GM19467 (cell line): ENCODE results near the gene FIS1.
"Not testable (repeated sequence)": the region's sequence is repeated elsewhere in the genome, so short reads cannot be mapped to it uniquely, and the experiment has no call there.

Experiments
- ATAC-seq: cut with Tn5 transposase; IDR thresholded peaks from one replicate; pipeline ENCODE4 v1.9.1; 2021; ENCODE audit warnings: mild to moderate bottlenecking, moderate library complexity; ENCODE audit not compliant: unreplicated experiment

FIS1 gene

DNA sequence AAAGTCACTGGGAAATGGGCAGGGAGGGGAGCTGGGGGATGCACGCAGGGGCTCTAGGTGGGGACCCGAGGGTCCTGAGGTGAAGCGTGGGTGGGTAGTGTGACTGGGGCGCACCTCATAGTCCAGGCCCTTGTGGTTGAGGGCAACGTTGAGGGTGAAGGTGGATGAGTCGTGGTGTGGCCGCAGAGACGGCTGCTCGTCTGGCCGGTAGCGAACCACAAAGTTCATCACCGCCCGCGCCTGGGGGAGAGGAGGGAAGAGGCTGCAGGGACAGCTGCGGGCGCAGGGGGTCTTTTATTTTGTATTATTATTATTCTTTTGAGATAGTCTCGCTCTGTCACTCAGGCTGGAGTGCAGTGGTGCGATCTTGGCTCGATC, 38.2 kb downstream of the FIS1 start:
- ATAC-seq, result no peak

GRCh38 chr7:101205901-101206664, 38.8 kb downstream of the FIS1 start:
- ATAC-seq, result no peak

DNA sequence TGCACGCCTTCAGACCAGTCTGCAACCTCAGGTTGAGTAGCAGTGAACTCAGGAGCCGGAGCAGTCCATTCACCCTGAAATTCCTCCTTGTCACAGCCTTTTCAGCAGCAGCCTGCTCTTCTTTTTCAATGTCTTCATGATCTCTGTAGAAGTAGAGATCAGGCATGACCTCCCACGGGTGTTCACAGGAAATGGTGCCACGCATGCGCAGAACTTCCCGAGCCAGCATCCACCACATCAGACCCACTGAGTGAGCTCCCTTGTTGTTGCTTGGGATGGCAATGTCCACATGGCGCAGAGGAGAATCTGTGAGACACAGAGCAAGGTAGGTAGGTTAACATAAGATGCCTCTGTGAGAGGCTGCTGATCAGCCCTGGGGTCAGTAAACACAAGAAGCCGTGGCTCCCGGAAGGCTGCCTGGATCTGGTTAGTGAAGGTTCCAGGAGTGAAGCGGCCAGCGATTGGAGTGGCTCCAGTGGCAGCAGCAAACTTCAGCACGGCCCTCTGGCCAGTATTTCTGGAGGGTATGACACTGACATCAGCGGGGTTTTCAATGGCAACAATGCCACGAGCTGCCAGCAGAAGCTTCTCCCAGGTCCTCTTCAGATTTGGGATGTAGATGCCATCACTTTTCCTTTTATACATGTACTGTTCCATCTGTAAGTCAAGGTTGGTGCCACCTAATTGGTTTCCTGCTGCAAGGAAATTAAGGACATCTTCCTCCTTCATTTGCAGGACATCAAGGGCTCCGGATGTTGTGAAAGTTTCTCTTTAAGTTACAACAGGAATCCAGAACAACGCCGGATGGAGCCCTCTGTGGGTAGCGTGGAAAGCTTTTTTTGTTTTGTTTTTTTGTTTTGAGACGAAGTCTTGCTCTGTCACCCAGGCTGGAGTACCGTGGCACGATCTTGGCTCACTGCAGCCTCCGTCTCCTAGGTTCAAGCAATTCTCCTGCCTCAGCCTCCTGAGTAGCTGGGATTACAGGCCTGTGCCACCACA, 40.8 kb downstream of the FIS1 start:
- not testable (repeated sequence) for ATAC-seq

- ATAC-seq, result no peak
These were observed 42.3 kb downstream of the FIS1 start for GRCh38 chr7:101202603-101202918.

GRCh38 chr7:101201695-101202602, 42.9 kb downstream of the FIS1 start:
- no peak for ATAC-seq

- no peak for ATAC-seq
These were observed 43.9 kb downstream of the FIS1 start, which contains the start of gene MOGAT3 for GRCh38 chr7:101200862-101201599. MOGAT3 (minus strand) TSS chr7:101201036; CDS start chr7:101200854, 182 bp downstream.

DNA sequence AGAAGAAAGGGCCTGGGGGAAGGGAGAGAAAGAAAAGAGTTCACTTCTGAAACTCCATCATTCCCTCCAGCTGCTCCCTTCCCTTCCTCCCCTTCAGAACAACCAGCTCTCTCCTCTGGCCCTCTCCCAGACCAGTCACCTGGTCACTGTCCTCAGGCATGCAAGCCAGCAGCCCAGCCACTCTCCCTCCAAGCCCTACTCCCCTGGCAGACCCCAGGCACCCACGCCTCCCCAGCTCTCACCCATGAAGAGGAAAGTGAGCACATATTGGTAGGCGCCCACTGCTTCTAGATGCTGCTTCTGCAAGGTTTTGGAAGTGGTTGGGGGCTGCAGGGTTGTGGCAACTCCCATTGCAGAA, 44.4 kb downstream of the FIS1 start:
- no peak for ATAC-seq

DNA sequence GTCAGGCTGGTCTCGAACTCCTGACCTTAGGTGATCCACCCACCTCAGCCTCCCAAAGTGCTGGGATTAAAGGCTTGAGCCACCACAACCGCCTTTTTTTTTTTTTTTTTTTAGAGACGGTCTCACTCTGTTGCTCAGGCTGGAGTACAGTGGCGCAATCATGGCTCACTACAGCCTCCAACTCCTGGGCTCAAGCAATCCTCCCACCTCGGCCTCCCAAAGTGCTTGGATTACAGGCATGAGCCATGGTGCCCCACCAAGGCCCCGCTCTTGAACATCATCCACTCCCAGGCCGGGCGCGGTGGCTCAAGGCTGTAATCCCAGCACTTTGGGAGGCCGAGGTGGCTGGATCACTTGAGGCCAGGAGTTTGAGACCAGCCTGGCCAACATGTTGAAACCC, 45.4 kb downstream of the FIS1 start:
- not testable (repeated sequence) for ATAC-seq

DNA sequence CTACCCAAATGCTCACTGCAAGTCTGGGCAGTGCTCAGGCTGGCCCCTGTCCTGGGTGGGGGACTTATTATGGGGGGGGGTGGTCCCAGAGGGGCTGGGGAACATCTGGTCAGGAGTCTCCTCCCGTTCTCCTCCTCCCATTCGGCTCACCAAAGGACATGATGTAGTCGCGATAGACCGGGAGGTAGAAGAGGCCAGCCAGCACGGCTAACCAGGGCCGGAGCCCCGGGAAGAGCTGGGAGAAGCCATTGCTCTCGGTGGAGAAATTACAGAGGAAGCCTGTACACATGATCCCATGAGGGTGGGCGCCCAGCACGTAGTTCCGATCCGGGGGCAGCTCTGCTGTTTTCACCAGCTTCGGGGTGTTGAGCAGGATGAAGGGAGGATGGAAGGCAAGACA, 46.4 kb downstream of the FIS1 start:
- ATAC-seq, result no peak

GRCh38 chr7:101197991-101198390, 46.9 kb downstream of the FIS1 start:
- no peak for ATAC-seq

GRCh38 chr7:101195884-101196283, 49.0 kb downstream of the FIS1 start:
- no peak for ATAC-seq
